Fibroblast of lung (primary cell): Measurements from ENCODE around the gene PPP4R4. TPM values are rescaled to one million over a fixed set of nuclear protein-coding genes. Genes with fewer than 3 reads are reported as not detected.

ENCODE experiments used
- DNase-seq, 2 donors: peaks; one replicate each; pipeline versions ENCODE4 v3.0.0 to v3.0.0-alpha.2; 2010; ENCODE audit warnings: low read depth in 2 of 2
- H2AFZ ChIP-seq: 2 replicates; pipeline ENCODE4 v1.5.1; 2012; ENCODE audit warnings: low read length, control low read depth, inconsistent platforms
- H3K27ac ChIP-seq: 2 replicates; pipeline ENCODE4 v1.5.1; 2011; ENCODE audit warnings: low read length, control low read depth; ENCODE audit not compliant: insufficient read depth
- H3K27me3 ChIP-seq: 2 replicates; pipeline ENCODE4 v1.5.1; 2011; ENCODE audit warnings: mild to moderate bottlenecking, low read length; ENCODE audit not compliant: control insufficient read depth, insufficient read depth
- H3K36me3 ChIP-seq: 2 replicates; pipeline ENCODE4 v1.5.1; 2011; ENCODE audit warnings: low read length; ENCODE audit not compliant: control insufficient read depth, insufficient read depth
- H3K4me1 ChIP-seq: 2 replicates; pipeline ENCODE4 v1.5.1; 2011; ENCODE audit warnings: low read length; ENCODE audit not compliant: control insufficient read depth, insufficient read depth; ENCODE audit errors: extremely low read depth
- H3K4me2 ChIP-seq: 2 replicates; pipeline ENCODE4 v1.5.1; 2011; ENCODE audit warnings: low read length, control low read depth; ENCODE audit not compliant: insufficient read depth; ENCODE audit errors: extremely low read depth
- H3K4me3 ChIP-seq, 4 experiments: fragments of 200-600 bp in 1 of 4; sonication (generic) in 1 of 4; replicated peaks in 1 of 4; 2 replicates each; pipeline ENCODE4 v1.5.1; 2011 to 2016; ENCODE audit warnings: low read length in 4 of 4, low read depth in 3 of 4, mild to moderate bottlenecking in 3 of 4, control low read depth in 2 of 4, inconsistent platforms in 1 of 4, mixed read lengths in 1 of 4; ENCODE audit not compliant: insufficient read depth in 1 of 4; ENCODE audit errors: control extremely low read depth in 1 of 4
- H3K79me2 ChIP-seq: 2 replicates; pipeline ENCODE4 v1.5.1; 2012; ENCODE audit warnings: mild to moderate bottlenecking, low read length, inconsistent platforms; ENCODE audit not compliant: control insufficient read depth, insufficient read depth
- H3K9ac ChIP-seq: 2 replicates; pipeline ENCODE4 v1.5.1; 2011; ENCODE audit warnings: mild to moderate bottlenecking, low read length, control low read depth; ENCODE audit not compliant: insufficient read depth
- H3K9me3 ChIP-seq: 2 replicates; pipeline ENCODE4 v1.5.1; 2012; ENCODE audit warnings: low read depth, low read length; ENCODE audit not compliant: control insufficient read depth, insufficient read depth
- H4K20me1 ChIP-seq: 2 replicates; pipeline ENCODE4 v1.5.1; 2011; ENCODE audit warnings: low read length; ENCODE audit not compliant: control insufficient read depth, insufficient read depth; ENCODE audit errors: extremely low read depth
- EZH2 ChIP-seq: IDR thresholded peaks from 2 replicates; pipeline ENCODE4 v1.5.1; 2012; ENCODE audit warnings: low read length, control low read depth, mild to moderate bottlenecking; ENCODE audit errors: missing control alignments
- polyA plus RNA-seq, 2 donors: library from polyadenylated mRNA; depleted of rRNA in 1 of 2; stranded (reverse) in 1 of 2; unstranded in 1 of 2; fragments of >200 nt; gene quantifications; 2 replicates each; pipeline ENCODE4 v1.2.1, GENCODE V29; 2011 to 2012; ENCODE audit warnings: missing spikeins in 1 of 2
- total RNA-seq: library from RNA; depleted of rRNA; stranded (reverse); fragments of >200 nt; gene quantifications from 2 replicates; pipeline ENCODE4 v1.2.1, GENCODE V29; 2014
- TF ChIP-seq, protein P1 (sequence below), 2 donors: IDR thresholded peaks in 1 of 2; conservative IDR thresholded peaks in 1 of 2; 1 replicate in 1 of 2; 2 replicates in 1 of 2; pipeline ENCODE4 v1.5.1; 2011 to 2012; ENCODE audit warnings: low read length in 2 of 2, control low read depth in 1 of 2, inconsistent platforms in 1 of 2, low read depth in 1 of 2, mild to moderate bottlenecking in 1 of 2

The PPP4R4 gene
- total and polyA plus RNA-seq, 2 donors (not counting 1 experiment from before 2014, with no cell fraction given) = 0.35 to 0.99 TPM

DNA sequence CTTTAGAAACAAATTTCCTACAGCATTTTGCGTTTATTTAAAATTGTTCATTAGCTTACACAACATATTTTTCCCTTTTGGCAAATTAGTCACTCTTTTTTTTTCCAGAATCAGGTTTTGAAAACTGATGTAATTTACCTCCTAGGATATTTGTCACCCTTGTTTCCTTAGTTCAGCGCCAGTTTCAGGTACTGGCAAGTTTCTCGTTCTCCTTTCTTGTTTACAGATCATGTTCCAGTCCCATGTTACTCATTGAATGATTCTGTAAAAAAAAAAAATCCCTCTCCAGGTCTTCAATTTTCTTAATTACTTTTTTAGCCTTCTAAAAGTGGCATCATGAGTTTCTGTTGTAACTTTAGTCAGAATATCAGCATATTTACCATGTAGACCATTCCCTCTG, 2.7 kb downstream of the PPP4R4 start:
- Histone ChIP-seq H3K79me2 (no peaks in the 10 kb centered on the region), H3K27me3 (peaks cover 6% of the 10 kb centered on the region), H4K20me1 (no peaks in the 10 kb centered on the region), H3K4me2 (no peak overlapping the region), H3K9ac (no peak overlapping the region), H3K9me3 (no peaks in the 10 kb centered on the region), H3K4me1 (no peaks in the 10 kb centered on the region), H3K27ac (no peak overlapping the region), H2AFZ (no peak overlapping the region), H3K4me3 (no peak overlapping the region), H3K36me3 (no peaks in the 10 kb centered on the region)
- no peak for TF ChIP-seq EZH2
- TF ChIP-seq, protein P1, sequence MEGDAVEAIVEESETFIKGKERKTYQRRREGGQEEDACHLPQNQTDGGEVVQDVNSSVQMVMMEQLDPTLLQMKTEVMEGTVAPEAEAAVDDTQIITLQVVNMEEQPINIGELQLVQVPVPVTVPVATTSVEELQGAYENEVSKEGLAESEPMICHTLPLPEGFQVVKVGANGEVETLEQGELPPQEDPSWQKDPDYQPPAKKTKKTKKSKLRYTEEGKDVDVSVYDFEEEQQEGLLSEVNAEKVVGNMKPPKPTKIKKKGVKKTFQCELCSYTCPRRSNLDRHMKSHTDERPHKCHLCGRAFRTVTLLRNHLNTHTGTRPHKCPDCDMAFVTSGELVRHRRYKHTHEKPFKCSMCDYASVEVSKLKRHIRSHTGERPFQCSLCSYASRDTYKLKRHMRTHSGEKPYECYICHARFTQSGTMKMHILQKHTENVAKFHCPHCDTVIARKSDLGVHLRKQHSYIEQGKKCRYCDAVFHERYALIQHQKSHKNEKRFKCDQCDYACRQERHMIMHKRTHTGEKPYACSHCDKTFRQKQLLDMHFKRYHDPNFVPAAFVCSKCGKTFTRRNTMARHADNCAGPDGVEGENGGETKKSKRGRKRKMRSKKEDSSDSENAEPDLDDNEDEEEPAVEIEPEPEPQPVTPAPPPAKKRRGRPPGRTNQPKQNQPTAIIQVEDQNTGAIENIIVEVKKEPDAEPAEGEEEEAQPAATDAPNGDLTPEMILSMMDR (conservative IDR thresholded peaks at IDR 0.05 in 1 of 2, IDR thresholded peaks at IDR 0.05 in 1 of 2; ENCODE audit: low read depth in 1 of 2, low read length in 2 of 2) = no peak
- no peak for DNase-seq

DNA sequence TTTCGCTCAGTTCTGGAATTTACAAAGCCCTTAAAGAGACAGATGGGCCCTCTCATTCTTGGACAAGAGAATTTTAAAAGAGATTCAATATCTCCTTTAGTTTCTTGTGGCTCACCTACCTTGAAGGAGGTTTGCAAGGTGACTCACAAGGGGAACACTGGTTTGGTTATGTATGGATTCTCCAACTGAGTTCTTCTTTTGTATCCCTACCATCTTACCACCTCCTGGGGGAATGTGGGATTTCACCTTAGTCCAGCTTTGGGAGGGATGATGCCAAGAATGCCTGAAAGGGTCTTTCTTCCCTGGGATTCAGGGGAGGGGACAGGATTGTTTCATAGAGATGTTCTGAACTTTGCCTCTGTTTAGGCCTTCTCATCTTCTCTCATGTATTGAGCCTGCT, 3.7 kb downstream of the PPP4R4 start:
- H3K79me2 ChIP-seq = no peaks in the 10 kb centered on the region
- no peak overlapping the region for H2AFZ ChIP-seq
- no peak overlapping the region for H3K4me2 ChIP-seq
- H3K27ac ChIP-seq = no peak overlapping the region
- no peak for TF ChIP-seq EZH2
- TF ChIP-seq, protein P1 (conservative IDR thresholded peaks at IDR 0.05 in 1 of 2, IDR thresholded peaks at IDR 0.05 in 1 of 2; ENCODE audit: low read depth in 1 of 2, low read length in 2 of 2) = no peak
- no peaks in the 10 kb centered on the region for H4K20me1 ChIP-seq
- H3K4me3 ChIP-seq = no peak overlapping the region
- no peak for DNase-seq
- H3K9ac ChIP-seq = no peak overlapping the region
- H3K9me3 ChIP-seq = no peaks in the 10 kb centered on the region
- peaks cover 6% of the 10 kb centered on the region for H3K27me3 ChIP-seq
- no peaks in the 10 kb centered on the region for H3K36me3 ChIP-seq
- no peaks in the 10 kb centered on the region for H3K4me1 ChIP-seq

DNA sequence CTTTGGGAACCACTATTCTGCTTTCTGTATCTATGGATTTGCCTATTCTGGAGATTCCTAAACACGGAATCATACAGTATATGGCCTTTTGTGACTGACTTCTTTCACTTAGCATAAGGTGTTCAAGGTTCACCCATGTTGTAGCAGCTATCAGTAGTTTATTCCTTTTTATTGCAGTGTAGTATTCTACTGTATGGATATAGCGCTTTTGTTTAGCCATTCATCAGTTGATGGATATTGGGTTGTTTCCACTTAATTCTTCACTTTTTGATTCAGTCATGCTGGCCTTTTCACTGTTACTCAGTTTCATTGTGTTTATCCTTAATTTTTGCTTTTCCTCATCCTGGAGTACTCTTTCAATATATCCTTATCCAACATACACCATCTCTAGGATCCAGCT, 5.1 kb downstream of the PPP4R4 start:
- no peak for TF ChIP-seq EZH2
- TF ChIP-seq, protein P1 (conservative IDR thresholded peaks at IDR 0.05 in 1 of 2, IDR thresholded peaks at IDR 0.05 in 1 of 2; ENCODE audit: low read depth in 1 of 2, low read length in 2 of 2) = no peak
- peaks cover 6% of the 10 kb centered on the region for H3K27me3 ChIP-seq
- no peak for DNase-seq

More for the DNA sequence above, 5.1 kb downstream of the PPP4R4 start:
- Histone ChIP-seq H3K4me1 (no peaks in the 10 kb centered on the region), H3K4me2 (no peak overlapping the region), H4K20me1 (no peaks in the 10 kb centered on the region), H3K79me2 (no peaks in the 10 kb centered on the region), H2AFZ (no peak overlapping the region), H3K4me3 (no peak overlapping the region), H3K27ac (no peak overlapping the region), H3K9ac (no peak overlapping the region), H3K9me3 (no peaks in the 10 kb centered on the region), H3K36me3 (no peaks in the 10 kb centered on the region)
